Umbilical cord (tissue), 2 donors: ENCODE results near the gene TGFBR3. TPM values are rescaled to one million over a fixed set of nuclear protein-coding genes. Genes with fewer than 3 reads are reported as not detected.
"Not testable (repeated sequence)": the region's sequence is repeated elsewhere in the genome, so short reads cannot be mapped to it uniquely, and the experiment has no call there.

Experiments used
- DNase-seq: peaks from one replicate; pipeline ENCODE4 v3.0.0-alpha.2; 2015; ENCODE audit warnings: low spot score
- total RNA-seq: library from RNA; depleted of rRNA; stranded (reverse); fragments of >200 nt; gene quantifications from one replicate; pipeline ENCODE4 v1.2.3, GENCODE V29; 2014; ENCODE audit warnings: low replicate concordance; ENCODE audit not compliant: insufficient read depth

TGFBR3 gene
- total RNA-seq, 1 donor from 2014 or later, result 24.1 TPM

DNA sequence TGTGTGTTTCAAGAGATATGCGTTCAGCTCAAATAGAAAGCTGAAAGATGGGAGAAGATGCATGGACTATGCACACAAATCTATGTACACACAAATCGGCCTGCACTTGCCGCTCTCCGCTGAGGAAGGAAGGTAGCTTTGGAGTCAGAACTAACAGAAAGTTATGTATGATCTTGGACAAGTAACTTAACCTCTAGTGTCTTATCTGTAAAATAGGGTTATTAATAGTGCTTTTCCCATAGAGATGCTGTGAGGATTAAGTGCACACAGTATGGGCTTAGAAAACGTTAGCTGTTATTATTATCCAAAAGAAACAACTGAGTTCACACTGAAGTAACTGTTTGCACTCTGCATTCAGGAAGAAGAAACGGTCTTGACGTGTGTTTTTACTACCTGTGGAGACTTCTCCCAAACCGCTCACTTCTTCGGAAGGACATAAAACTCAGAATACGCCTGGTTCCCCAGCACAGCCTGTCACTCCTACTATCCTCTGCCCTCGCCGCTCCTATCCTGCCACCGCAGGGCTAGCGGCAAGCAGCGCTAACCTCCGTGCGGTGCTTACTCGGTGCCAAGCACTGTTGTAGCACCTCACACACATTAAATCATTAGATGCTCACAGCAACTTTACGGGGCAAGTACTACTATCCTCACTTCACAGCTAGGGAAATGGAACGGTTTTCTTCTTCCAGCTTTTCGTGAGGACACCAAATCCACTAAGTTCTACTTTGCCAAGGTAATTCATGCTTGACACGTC, 1.3 kb downstream of the TGFBR3 start:
- peak; percentile 46 for DNase-seq

DNA sequence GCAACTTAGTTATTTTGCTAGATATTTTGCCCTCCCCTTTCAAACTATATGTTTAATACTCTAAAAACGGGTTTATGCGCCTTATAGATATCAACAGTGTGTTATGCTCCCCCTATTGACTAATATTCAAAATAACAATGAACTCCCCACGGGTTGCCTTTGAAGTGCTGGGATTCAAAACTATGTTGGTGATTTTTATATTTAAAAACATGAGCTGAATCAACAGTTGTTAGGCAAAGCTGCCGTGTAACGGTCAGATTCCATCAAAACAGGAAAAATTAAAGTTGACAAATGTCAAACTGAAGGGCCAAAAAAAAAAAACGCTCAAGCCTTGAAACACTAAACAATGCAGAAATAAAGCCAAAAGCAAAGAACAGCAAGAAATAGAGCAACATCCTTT, 2.5 kb downstream of the TGFBR3 start:
- DNase-seq, result peak; percentile 59

DNA sequence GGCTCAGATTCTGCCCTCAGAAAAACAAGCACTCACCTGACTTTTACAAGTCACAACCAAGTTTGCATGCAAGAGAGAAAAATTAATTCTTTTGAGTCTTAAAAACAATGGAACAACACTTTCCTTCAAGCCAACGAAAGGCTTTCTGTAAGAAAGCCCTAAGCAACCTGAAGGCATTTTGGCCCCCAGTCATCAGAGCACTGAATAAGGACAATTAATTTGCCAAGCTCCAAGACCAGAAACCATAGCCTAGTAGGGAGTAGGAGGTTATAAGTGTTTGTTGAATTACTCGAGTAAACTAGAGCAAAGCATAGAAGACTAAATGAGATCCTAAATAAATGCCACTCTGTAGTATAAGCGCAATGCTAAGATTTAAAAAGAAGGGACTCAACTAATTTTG, 4.7 kb downstream of the TGFBR3 start:
- DNase-seq, result no peak

DNA sequence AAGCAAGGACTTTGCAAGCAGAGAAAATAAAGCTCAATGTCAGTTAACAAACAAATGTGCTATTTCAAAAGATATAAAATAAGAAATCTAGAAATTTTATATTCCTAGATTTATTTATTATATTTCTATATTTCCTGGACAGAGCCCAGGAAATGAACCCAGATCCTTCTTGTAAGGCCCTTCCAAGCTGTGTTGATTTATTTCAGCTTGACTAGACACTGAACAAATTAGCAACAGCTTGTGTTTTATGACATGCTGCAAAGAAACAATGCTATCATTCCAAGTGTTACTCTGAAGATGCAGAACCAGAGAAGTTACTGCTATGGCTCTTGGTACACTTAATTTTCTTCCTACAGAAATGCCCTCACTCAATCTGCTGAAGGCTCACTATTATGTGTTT, 6.2 kb downstream of the TGFBR3 start:
- DNase-seq, result no peak

DNA sequence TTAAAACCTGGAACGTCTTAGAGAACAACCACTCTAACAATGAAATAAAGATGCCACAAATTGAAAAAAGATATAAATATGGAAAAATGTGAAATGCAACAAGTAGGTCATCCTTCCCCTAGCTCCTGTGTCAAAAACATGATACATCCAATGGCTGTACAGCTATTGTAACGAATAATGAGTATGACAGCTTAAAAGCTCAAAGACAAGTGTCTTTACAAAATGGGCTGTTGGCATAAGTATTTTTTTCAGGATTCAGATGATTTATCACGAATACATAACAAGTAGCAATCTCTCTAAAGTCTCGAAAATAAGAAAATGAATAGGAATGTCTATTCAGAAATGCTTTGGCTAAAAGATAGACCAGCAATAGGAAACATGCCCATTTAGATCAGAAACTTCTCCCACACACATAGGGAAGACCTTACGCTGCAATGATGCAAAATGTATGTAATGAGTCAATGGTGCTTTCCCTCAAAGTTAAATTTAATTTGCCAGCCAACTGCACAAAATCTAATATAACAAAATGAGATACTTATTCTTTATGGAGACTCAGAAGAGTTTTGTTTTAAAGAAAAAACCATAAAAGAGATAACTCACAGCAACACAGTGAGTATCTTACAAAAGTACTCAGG, 8.3 kb downstream of the TGFBR3 start:
- DNase-seq, result no peak

DNA sequence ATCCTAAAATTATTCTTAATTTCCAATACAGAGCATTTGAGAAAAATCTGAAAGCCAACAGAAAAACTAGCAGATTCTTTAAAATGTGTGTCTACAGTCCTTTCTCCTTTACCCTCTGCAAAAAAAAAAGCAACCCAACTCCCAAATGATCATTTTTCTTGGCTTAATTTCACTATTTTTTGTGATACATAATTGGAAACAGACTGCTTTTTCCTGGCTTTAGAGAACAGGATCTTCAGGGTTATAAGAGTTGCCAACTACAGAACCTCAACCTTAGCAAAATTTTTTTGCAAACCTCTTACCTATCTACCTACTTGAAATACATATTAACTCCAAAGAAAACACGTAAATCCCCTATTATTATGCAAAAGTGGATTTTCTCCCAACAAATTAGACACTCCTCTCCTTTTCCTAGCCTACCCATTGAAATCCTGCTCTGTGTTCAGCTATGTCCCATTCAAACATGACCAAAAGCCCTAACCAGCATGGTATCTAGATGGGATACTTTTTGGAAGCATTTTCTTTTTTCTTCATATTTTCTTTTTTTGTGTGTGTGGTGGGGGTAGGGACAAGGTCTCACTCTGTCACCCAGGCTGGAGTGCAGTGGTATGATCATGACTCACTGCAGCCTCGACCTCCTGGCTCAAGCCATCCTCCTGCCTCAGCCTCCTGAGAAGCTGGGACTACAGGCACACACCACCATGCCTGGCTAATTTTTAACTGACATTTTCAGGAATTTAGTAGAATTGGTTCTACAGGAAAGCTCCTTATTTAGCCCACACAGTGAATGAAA, 9.0 kb downstream of the TGFBR3 start:
- no peak for DNase-seq

DNA sequence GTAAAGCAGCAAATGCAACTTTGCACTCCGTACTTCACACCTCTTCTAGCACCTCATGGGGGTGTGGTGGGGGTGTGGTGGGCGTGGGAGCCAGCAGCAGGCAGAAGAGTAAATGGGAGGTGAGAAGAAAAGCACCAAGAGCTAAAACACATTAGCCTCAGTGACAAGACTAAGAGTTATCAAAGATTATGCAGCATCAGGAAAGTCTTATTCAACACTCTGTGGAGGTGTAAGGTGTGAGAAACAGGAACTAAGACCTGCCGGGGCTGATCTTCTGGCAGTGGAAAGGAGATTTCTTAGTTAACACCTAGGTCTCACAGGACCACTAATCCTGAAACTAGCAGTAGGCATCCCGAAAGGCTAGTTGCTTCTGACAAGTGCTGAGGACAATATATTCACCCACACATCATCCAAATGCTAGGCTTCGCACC, 9.9 kb downstream of the TGFBR3 start:
- DNase-seq, result no peak

DNA sequence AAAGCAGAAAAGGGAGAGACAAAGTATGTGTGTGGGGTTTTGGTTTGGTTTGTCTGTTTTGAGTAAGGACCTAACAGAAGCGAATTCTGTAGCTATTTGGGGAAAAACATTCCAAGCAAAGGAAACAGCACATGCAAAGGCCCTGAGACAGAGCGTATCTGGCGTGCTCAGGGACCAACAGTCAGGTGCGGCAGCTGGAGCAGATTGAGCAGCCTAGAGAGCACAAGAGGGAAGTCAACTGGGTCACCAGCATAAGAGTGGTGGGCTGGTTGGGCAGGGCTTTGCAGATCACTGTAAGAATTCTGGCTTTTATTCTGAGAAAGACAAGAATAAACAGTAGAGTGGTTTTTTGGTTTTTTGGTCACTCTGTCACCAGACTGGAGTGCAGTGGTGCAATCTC, 11.8 kb downstream of the TGFBR3 start:
- DNase-seq, result no peak

DNA sequence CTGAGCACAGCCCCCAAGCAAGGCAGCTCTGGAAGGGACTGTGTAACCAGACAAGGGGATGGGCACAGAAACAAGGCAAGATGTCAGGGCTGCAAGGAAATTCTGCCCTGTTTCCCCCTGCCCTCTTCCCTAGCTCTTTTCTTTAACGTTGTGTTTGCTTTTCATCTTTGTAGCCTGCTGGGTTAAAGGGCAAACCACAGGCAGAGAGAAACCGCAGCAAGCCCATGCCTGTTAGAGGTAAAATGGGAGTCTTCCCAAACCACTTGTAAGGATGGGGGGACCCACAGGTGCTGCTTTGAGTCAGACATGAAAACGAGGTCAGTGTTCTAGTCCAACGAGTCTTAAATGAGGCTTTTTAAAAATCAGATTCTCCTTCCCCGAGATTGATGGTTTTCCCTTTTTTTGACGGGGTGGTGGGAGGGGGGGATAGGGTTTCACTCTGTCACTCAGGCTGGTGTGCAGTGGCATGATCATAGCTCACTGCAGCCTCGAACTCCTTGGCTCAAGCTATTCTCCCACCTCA, 13.3 kb downstream of the TGFBR3 start:
- no peak for DNase-seq

DNA sequence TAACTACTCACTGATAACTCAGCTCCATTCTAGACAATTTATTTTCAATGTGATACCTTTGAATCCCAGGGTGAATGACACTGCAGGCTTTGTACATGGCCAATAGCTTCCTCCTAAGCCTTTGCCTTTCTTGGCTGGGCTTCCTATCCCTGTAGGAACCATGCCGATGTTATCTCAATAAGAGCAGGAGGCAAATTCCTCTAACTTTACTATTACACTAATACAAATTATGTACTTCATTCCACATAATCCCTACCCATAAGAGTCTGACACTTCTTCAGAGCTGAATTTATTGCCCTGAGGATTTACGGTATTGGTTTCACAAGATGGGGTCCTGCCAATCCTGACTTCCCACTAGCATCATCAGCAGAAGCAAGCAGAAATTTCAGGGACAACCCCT, 14.0 kb downstream of the TGFBR3 start:
- DNase-seq, result peak; percentile 48

DNA sequence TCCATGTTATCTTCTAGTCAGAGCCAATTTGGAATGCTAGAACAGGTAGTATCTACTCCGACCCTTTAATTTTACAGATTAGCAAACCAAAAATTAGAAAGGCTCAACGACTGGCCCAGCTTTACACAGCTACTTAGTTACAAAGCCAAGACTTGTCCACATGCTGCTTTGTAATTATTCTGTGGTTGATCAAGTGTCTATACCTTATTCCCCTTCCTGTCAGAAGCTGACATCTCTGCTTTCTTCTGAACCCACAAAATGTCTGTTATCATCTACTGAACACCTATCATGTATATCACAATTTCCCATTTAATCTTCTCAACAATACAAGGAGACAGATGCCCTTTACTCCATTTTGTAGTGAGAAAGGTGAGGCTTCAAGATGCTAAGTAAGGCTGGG, 15.6 kb downstream of the TGFBR3 start:
- DNase-seq, result no peak

DNA sequence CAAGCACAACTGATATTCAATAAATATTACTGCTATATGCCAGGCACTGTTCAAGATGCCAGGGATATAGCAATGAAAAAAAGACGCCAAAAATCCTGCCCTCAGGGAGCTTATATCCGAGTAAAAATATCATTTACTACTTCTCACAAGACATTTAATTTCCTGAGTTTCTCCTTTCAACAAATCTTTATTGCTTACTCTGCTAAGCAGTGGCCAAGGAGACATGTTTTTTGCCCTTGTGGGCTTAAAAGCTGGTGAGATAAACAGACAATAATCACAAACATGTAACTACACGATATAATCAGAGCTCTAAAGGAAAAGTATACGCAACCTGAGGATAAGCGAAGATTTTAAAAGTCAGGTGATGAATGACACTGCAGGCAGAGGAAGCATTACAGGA, 19.5 kb downstream of the TGFBR3 start:
- no peak for DNase-seq

DNA sequence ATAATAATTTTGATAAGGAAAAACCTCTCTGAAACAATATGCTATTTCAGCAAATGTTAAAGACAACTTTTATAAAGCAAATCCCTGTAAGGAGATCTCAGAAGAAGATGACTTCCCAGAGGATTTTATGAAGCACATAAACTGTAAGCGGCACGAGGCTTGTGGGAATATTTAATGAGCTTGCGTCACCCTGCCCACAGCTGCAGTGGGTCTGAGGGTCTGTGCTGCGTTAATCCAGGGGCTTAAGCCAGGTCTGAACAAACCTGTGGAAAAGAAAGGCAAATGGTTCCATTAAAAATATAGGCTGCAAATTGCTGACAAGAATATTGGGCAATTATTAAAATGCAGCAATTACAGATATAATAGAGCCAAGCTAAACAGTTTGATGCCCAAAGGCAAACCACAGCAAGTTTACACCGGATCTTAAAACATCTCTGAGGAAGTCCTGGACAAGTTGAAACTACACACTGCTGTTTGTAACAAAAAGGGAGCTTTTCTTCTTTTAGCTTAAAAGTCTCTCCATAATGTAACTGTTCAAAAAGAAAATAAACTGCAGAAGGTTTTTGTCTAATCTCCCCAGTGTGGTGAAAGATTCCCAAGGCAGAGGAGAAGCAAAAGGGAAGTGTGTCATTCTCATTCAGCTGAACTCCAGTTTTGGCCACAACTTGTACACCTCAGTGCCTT, 21.8 kb downstream of the TGFBR3 start:
- DNase-seq, result peak; percentile 63

DNA sequence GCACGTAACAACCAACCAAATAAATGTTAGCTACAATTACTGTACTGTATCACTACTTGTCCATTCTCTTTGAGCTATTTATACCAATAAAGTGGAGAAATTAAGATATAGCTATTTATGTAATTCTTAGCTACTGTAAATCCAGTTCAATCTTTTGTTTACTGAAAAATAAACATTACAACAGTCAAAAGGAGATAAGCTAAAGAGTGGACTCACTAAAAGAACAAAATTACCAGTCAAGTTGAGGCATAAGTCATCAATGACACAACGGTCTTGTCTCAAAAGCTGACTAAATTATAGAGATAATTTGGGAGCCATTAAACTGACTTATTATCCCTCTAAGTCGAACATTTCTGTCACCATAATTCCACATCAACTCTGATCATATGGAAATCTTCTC, 22.5 kb downstream of the TGFBR3 start:
- no peak for DNase-seq

DNA sequence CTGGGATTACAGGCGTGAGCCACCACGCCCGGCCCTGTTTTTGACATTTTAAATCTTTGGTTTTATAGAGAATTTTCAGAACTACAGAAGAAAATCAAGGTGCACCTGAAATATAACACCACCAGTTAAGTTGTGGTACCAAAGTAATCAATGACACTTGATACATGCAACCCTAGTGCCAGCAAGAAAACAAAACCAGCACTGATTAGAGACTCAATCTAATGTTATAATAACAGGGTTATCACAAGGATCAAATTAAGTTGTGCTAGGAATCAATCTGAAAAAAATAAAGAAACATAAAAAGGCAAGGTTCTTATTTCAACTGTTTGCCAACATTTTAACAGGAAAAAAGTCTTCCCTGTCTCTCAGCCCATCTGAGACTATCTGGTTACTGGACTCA, 23.8 kb downstream of the TGFBR3 start:
- no peak for DNase-seq

DNA sequence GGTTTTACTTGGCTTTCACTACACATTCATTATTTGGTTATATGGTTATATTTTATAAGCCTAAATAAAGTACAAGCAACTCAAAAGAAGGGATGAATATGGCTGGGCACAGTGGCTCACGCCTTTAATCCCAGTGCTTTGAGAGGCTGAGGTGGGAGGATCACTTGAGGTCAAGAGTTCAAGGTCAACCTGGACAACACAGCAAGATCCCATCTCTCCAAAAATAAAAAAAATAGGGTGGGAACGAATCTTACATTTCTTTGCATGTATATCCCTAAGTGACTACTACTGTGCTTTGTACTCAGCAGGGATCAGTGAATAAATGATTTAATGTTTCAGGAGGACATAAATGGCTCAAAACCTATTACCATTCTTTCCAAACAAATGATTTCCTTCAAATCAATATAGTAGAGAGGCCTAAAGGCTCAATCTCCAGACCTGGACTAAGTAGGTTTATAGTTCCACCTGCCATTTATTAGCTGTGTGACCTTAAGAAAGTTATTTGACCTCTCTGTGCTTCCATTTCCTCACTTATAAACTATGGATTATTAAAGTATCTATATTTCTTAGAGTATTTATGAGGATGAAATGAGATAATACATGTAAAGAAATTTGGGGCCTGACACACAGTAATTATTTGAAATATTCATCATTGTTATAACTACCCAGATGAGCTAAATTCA, 28.3 kb downstream of the TGFBR3 start:
- no peak for DNase-seq

DNA sequence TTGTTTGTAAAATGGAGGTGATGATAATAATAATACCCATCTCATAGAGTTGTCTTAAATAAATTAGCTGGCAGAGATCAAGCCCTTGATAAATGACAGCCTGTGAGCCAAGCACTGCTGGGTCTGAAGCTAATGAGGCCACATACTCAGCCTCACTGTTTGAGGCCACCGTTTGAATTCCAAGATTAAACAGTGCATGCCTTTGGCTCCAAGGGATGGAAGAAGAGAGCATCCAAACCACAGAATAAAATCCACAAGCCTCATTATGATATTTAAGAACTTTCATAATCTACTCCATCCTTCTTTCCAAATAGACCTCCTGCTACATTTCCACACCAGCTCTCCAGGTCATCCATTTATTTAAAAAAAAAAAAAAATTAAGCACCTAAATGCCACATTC, 29.0 kb downstream of the TGFBR3 start:
- DNase-seq, result no peak

DNA sequence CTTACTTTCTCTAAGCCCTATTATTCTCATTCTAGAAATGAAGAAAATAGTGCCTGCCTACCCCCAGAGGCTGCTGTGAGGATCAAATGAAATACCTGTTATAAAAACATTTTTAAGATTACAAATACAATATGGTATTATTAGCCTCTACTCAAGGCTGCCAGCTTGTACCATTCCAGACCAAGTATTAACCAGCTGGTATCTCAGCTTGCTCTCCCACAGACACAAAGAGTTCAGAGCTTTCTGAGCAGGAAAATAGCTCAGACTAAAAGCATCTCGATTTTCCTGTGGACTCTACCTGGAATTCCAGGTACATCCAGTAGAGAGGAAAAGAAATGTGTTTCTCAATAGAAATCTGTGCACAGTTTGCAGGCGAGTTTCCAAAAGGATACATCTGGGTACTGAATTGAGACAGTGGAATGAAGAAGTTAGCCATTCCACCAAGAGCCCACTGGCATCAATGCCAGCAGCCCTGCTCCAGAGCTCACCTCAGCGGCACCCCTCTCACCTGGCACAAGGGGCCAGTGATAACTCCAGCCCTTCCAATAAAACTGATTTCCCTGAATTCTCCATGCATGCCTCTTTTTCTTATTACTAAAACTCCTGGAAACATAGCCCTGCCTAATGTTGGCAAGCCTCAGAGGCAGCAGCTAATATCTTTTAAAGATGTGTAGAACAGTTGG, 31.0 kb downstream of the TGFBR3 start:
- DNase-seq, result no peak

DNA sequence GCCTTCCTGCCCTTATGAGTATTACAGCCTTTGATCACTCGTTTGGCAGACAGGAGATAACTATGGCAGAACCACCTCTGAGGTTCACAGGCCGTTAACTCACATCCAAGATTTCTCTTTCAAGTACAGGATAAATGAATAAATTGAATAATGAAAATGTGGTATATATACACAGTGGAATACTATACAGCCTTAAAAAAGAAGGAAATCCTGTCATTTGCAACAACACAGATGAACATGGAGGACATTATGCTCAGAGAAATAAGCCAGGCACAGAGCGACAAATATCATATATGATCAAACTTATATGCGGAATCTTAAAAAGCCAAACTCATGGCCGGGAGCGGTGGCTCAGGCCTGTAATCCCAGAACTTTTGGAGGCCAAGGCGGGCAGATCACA, 32.6 kb downstream of the TGFBR3 start:
- no peak for DNase-seq

DNA sequence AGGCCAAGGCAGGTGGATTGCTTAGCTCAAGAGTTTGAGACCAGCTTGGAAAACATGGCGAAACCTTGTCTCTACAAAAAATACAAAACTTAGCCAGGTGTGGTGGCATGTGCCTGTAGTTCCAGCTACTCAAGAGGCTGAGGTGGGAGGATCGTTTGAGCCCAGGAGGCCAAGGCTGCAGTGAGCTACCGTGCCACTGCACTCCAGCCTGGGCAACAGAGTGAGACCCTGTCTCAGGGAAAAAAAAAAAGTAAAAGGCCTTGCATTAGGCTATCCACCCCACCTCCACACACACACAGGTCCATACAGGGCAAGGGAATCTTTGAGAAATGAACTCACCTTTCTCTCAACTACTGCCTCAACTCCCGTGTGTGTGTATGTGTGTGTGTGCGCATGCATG, 33.9 kb downstream of the TGFBR3 start:
- not testable (repeated sequence) for DNase-seq
